Measurements from ENCODE around the gene NAALAD2. TPM values are rescaled to one million over a fixed set of nuclear protein-coding genes. Genes with fewer than 3 reads are reported as not detected.
"Not testable (repeated sequence)": the region's sequence is repeated elsewhere in the genome, so short reads cannot be mapped to it uniquely, and the experiment has no call there.

NAALAD2 gene
- 1.6 TPM for total RNA-seq
- long read RNA-seq, partial matches to known transcripts: 1 of 3 reads
- long read RNA-seq, other reads (novel, unspliced or antisense): 1 of 3 reads

DNA sequence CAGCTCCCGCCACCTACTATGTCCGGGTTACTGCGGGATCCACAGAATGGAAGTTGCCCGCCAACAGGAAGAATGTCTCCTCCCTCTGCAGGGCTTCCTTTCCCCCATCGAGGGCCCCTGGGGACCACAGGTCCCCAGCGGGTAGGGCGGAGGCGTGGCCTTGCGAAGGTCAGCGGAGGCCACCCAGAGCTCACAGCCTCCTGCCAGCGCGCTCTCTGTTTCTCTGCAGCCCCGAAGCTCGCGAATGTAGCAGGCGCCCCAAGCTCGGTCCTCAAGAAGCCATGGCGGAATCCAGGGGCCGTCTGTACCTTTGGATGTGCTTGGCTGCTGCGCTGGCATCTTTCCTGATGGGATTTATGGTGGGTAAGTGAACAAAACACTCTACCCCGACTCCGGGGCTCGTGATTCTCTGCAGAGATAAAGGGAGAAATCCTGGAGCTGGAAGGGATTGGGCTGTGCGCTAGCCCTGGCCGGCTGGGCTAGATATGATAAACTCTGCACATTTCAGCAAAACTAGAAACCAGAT is at the start of gene NAALAD2:
Gene NAALAD2, plus strand, starts transcription at position 186 of the 526 bp plus-strand sequence. Its CDS starts 96 bp downstream, at position 282.
- Histone ChIP-seq H3K27me3 (ENCODE audit: low read depth) (peaks cover 8% of the 10 kb centered on the region), H3K9me3 (no peaks in the 10 kb centered on the region), H3K4me1 (no peaks in the 10 kb centered on the region), H3K4me3 (peak within 1 kb of the TSS; percentile 52), H3K36me3 (no peaks in the 10 kb centered on the region), H3K27ac (no peak within 1 kb of the TSS)
- TF ChIP-seq CTCF (IDR thresholded peaks at IDR 0.05): no peak
- intact Hi-C loops (cut with DNase I): no loop called here
- peak; percentile 46 for DNase-seq
- ATAC-seq: peak; percentile 63 to 74

- ATAC-seq; H3K27me3 ChIP-seq (ENCODE audit: low read depth); H3K4me1 ChIP-seq; H3K36me3 ChIP-seq; H3K27ac ChIP-seq; H3K4me3 ChIP-seq; intact Hi-C loops (cut with DNase I); DNase-seq; H3K9me3 ChIP-seq: not testable (repeated sequence)
Measured at GRCh38 chr11:90085650-90086049, 48.8 kb upstream of the NAALAD2 start, which contains the start of gene UBTFL1. UBTFL1 (plus strand) TSS chr11:90085950; CDS start chr11:90085950, 0 bp downstream.

- H3K9me3 ChIP-seq; H3K27me3 ChIP-seq (ENCODE audit: low read depth); intact Hi-C loops (cut with DNase I); H3K4me3 ChIP-seq; H3K27ac ChIP-seq; H3K4me1 ChIP-seq; DNase-seq; ATAC-seq; H3K36me3 ChIP-seq: not testable (repeated sequence)
Measured at GRCh38 chr11:90088731-90089130, 45.7 kb upstream of the NAALAD2 start.

DNA sequence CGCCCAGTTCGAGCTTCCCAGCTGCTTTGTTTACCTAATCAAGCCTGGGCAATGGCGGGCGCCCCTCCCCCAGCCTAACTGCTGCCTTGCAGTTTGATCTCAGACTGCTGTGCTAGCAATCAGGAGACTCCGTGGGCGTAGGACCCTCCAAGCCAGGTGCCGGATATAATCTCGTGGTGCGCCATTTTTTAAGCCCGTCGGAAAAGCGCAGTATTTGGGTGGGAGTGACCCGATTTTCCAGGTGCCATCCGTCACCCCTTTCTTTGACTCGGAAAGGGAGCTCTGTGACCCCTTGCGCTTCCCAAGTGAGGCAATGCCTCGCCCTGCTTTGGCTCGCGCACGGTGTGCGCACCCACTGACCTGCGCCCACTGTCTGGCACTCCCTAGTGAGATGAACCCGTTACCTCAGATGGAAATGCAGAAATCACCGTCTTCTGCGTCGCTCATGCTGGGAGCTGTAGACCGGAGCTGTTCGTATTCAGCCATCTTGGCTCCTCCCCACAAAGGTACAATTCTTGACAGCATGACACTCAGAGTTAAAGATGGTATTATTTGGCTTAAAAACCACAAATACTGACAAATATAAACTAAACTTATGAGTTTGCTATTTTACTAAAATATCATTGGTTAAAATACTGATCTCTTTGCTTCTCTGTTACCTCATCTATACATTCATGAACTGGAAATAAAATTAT is 39.1 kb upstream of the NAALAD2 start:
- H3K27ac ChIP-seq; H3K27me3 ChIP-seq (ENCODE audit: low read depth); H3K36me3 ChIP-seq; H3K9me3 ChIP-seq; H3K4me1 ChIP-seq; ATAC-seq; H3K4me3 ChIP-seq; intact Hi-C loops (cut with DNase I); DNase-seq: not testable (repeated sequence)

GRCh38 chr11:90098261-90098660 is 36.2 kb upstream of the NAALAD2 start:
- H3K27me3 ChIP-seq (ENCODE audit: low read depth); H3K4me1 ChIP-seq; H3K9me3 ChIP-seq; DNase-seq; intact Hi-C loops (cut with DNase I); H3K36me3 ChIP-seq; H3K27ac ChIP-seq; ATAC-seq; H3K4me3 ChIP-seq: not testable (repeated sequence)

- no peaks in the 10 kb centered on the region for H3K4me1 ChIP-seq
- no peak overlapping the region for H3K4me3 ChIP-seq
- TF ChIP-seq CTCF (IDR thresholded peaks at IDR 0.05): no peak
- DNase-seq (no peak), ATAC-seq (no peak)
- H3K27me3 ChIP-seq (ENCODE audit: low read depth): no peaks in the 10 kb centered on the region
- H3K27ac ChIP-seq: no peak overlapping the region
- H3K9me3 ChIP-seq: no peaks in the 10 kb centered on the region
- intact Hi-C loops (cut with DNase I): no loop called here
- no peaks in the 10 kb centered on the region for H3K36me3 ChIP-seq
Measured at GRCh38 chr11:90100431-90100830, 34.0 kb upstream of the NAALAD2 start.

DNA sequence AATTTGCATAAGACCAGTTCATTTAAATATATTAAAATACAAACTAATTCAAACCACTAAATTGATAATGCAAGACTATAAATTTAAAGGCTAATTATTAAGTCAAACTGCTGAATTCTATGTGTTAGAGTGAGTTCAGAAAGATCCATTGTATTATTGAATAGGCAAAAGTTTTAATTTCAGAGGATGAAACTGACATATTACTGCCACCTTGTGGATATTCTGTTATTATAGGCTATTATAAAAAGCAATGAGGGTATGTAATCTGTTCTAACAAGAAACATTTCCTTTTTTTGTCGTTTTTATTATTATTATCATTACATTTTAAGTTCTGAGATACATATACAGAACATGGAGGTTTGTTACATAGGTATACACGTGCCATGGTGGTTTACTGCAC is 20.9 kb upstream of the NAALAD2 start:
- no peak overlapping the region for H3K27ac ChIP-seq
- intact Hi-C loops (cut with DNase I): no loop called here
- ATAC-seq (no peak), DNase-seq (no peak)
- no peaks in the 10 kb centered on the region for H3K27me3 ChIP-seq (ENCODE audit: low read depth)
- H3K4me1 ChIP-seq: no peaks in the 10 kb centered on the region
- TF ChIP-seq CTCF (IDR thresholded peaks at IDR 0.05): peak; percentile 34
- no peaks in the 10 kb centered on the region for H3K9me3 ChIP-seq
- no peak overlapping the region for H3K4me3 ChIP-seq
- no peaks in the 10 kb centered on the region for H3K36me3 ChIP-seq

Measured in lower lobe of right lung (tissue), 2 donors.